Right ventricle myocardium inferior (tissue), 1 donor: Measurements from ENCODE around the gene WFDC11. TPM values are rescaled to one million over a fixed set of nuclear protein-coding genes. Genes with fewer than 3 reads are reported as not detected.

ENCODE experiments used
- ATAC-seq: fragments of 200-7000 bp; cut with Tn5 transposase; one replicate; pipeline ENCODE4 v1.9.1; 2020; ENCODE audit warnings: mild to moderate bottlenecking, moderate library complexity
- DNase-seq: peaks from one replicate; pipeline ENCODE4 v3.0.0; 2021; ENCODE audit errors: missing footprints
- intact Hi-C: fragments of 100-400 bp; cut with DNase I; formaldehyde crosslinking; loops from one replicate; pipeline ENCODE4 v1.11.0; 2022
- microRNA-seq: library from miRNA; unstranded; fragments of <30 nt; microRNA quantifications from one replicate; pipeline ENCODE4 v1.2.0, GENCODE V29; 2020
- total RNA-seq: library from RNA; stranded (reverse); fragmentation: NEBNext Ultra II Directional; extraction: Animal tissue kit (Norgen Biotek cat#: 25700); gene quantifications from one replicate; pipeline ENCODE4 v1.2.1, GENCODE V29; 2021
- donor health status: DM: no; HTN: yes; CAD: no; lungs with severe emphysema.

Gene WFDC11
- total RNA-seq, 1 donor from 2014 or later: not detected

- intact Hi-C loops: no loop called here
- ATAC-seq: no peak
- no peak for DNase-seq
Measured at GRCh38 chr20:45631184-45631583, 38.9 kb downstream of the WFDC11 start, which contains the start of gene WFDC9. WFDC9 (minus strand) TSS chr20:45631284; CDS start chr20:45610181, 21,103 bp downstream.

DNA sequence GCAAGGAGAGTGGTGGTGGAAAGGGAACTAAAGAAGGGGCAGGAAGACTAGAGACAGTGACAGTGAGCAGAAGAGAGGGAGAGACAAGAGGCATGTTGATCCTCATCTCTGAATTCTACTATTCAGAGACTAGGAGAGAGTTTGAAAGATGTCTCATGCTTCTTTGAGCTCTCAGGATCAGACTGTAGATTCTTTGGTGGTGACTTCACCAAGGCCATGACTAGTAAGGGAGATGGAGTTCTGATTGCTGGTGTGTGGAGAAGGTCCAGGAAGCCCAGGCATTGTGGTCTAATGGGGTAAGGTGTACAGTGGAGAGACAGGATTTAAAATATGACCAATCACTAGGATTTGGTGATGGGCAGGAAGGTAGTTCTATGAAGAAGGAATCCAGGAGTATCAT lies 39.7 kb downstream of the WFDC11 start:
- no peak for ATAC-seq
- no peak for DNase-seq
- intact Hi-C loops: no loop called here

- DNase-seq: no peak
- intact Hi-C loops: no loop called here
- peak; percentile 57 for ATAC-seq
Measured at GRCh38 chr20:45629496-45630100, 40.4 kb downstream of the WFDC11 start, which contains the start of gene WFDC10A. WFDC10A (plus strand) TSS chr20:45629739; CDS start chr20:45629814, 75 bp downstream.

- intact Hi-C loops: no loop called here
- DNase-seq: no peak
- ATAC-seq: no peak
Measured at GRCh38 chr20:45626540-45626939, 43.5 kb downstream of the WFDC11 start.

DNA sequence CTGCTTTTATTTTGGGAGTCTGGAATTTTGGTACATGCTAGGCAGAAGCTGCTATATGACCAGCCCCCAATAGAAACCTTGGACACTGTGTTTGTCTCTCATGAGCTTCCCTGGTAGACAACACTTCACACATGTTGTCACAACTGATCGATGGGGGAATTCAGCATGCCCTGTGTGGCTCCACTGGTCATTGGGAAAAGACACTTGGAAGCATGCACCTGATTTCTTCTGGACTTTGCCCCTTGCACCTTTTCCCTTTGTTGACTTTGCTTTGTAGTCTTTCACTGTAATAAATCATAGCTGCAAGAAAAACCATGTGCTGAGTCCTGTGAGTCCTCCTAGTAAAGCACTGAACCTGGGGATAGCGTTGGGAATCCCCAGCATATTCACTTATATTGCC lies 48.4 kb downstream of the WFDC11 start:
- ATAC-seq: no peak
- intact Hi-C loops: no loop called here

GRCh38 chr20:45617591-45617990 lies 52.4 kb downstream of the WFDC11 start:
- ATAC-seq (no peak), DNase-seq (no peak)
- intact Hi-C loops: no loop called here

More for the DNA sequence above, 48.4 kb downstream of the WFDC11 start:
- DNase-seq: no peak

DNA sequence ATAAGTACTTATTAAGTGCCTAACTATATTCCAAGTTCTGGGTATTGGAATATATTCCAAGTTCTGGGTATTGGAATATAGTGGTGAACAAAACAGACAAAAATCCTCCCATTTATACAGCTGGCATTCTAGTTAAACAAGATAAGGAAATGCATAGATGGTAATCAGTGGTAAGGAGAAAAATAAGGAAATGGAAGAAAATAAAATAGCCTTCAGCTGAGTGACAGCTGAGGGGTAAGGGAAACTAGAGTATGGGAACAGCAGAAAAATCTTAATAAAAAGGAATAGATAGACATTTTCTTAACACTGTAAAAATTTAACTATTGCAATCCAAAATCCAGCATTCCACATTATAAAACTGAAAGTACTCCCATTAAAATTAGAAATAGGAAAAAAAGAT lies 57.7 kb downstream of the WFDC11 start:
- DNase-seq (no peak), ATAC-seq (no peak)
- intact Hi-C loops: no loop called here

GRCh38 chr20:45611054-45611453 lies 59.0 kb downstream of the WFDC11 start:
- DNase-seq (no peak), ATAC-seq (no peak)
- intact Hi-C loops: no loop called here

DNA sequence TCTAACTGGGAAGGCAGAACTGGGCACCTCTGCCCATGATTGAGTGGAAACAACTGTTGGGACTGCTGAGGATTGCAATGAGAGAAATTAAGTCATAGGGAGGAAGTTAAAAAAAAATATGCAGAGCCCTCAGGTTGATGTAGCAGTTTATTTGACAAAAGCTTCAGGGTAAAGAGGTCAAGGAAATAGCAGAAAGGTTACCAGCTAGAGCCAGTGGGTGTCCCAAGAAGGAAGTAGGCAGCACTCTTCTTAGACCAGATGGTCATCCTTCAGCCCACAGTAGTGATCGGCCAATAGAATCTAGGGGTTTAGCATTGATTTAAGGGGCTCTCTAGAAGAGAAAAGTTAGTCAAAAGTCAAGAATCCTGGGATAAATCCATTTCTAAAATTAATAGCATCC lies 62.2 kb downstream of the WFDC11 start:
- DNase-seq (no peak), ATAC-seq (no peak)
- intact Hi-C loops: no loop called here

Small RNA genes within 50 kb of the gene (microRNA-seq; reads per million reads assigned to microRNA genes)
- not detected for gene MIR3617

Other genes with a start within 250 kb of the WFDC11 start
- 0.95 TPM for gene WFDC2, start 200.5 kb downstream of the WFDC11 start, total RNA-seq
- gene SPINT3, start 154.6 kb downstream of the WFDC11 start, total RNA-seq: not detected
- not detected for gene WFDC6, start 130.8 kb downstream of the WFDC11 start, total RNA-seq
- not detected for gene EPPIN, start 122.8 kb downstream of the WFDC11 start, total RNA-seq
- not detected for gene WFDC8, start 91.0 kb downstream of the WFDC11 start, total RNA-seq
- gene WFDC10A, start 40.5 kb downstream of the WFDC11 start, total RNA-seq: not detected
- not detected for gene WFDC9, start 39.0 kb downstream of the WFDC11 start, total RNA-seq
- not detected for gene WFDC13, start 31.8 kb upstream of the WFDC11 start, total RNA-seq
- not detected for gene WFDC10B, start 34.8 kb upstream of the WFDC11 start, total RNA-seq
- gene SPINT4, start 52.1 kb upstream of the WFDC11 start, total RNA-seq: not detected
- gene WFDC3, start 121.6 kb upstream of the WFDC11 start, total RNA-seq: 1.1 TPM
- 12.4 TPM for gene DNTTIP1, start 121.7 kb upstream of the WFDC11 start, total RNA-seq
- gene UBE2C, start 142.4 kb upstream of the WFDC11 start, total RNA-seq: 1.7 TPM
- not detected for gene TNNC2, start 157.1 kb upstream of the WFDC11 start, total RNA-seq
- 22.5 TPM for gene SNX21, start 163.6 kb upstream of the WFDC11 start, total RNA-seq
- gene ACOT8, start 187.2 kb upstream of the WFDC11 start, total RNA-seq: 29.4 TPM
- gene ZSWIM3, start 187.4 kb upstream of the WFDC11 start, total RNA-seq: 2.1 TPM
- 11.4 TPM for gene ZSWIM1, start 211.0 kb upstream of the WFDC11 start, total RNA-seq
- 2.0 TPM for gene SPATA25, start 217.4 kb upstream of the WFDC11 start, total RNA-seq
- gene NEURL2, start 221.0 kb upstream of the WFDC11 start, total RNA-seq: 5.0 TPM
- 113 TPM for gene CTSA, start 221.1 kb upstream of the WFDC11 start, total RNA-seq
- gene PLTP, start 241.9 kb upstream of the WFDC11 start, total RNA-seq: 156 TPM